Neural cell (in vitro differentiated cells): ENCODE measurements around the gene HELT.

Experiments
- RAD21 ChIP-seq: fragments of 450-650 bp; conservative IDR thresholded peaks from 2 replicates; pipeline ENCODE4 v1.6.1; 2014; ENCODE audit warnings: antibody characterized with exemption, mild to moderate bottlenecking, moderate library complexity
- TF ChIP-seq, protein P1 (sequence below): fragments of 450-650 bp; IDR thresholded peaks from 2 replicates; pipeline ENCODE4 v1.5.1; 2014; ENCODE audit warnings: antibody characterized with exemption, mild to moderate bottlenecking, moderate library complexity; ENCODE audit not compliant: poor library complexity, severe bottlenecking

DNA sequence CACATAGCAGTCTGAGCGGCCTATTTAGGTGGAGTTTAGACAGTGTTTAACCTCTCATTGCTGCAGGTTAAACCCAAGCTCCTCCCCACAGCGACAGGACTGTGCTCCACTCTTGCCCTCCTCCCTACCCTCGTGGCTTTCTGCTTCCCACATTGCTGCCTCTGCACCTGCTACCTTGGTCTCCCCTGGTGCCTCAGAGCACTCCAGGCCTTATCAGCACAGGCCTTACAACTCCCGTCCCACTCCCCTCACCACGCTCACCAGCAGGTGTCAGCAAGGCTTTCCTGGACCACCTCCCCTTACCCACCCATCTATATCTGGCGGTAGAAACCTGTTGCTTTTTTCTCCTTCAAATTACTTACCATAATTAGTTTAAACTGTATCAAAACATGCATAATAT lies 18.6 kb downstream of the HELT start:
- no peak for TF ChIP-seq RAD21
- TF ChIP-seq, protein P1, sequence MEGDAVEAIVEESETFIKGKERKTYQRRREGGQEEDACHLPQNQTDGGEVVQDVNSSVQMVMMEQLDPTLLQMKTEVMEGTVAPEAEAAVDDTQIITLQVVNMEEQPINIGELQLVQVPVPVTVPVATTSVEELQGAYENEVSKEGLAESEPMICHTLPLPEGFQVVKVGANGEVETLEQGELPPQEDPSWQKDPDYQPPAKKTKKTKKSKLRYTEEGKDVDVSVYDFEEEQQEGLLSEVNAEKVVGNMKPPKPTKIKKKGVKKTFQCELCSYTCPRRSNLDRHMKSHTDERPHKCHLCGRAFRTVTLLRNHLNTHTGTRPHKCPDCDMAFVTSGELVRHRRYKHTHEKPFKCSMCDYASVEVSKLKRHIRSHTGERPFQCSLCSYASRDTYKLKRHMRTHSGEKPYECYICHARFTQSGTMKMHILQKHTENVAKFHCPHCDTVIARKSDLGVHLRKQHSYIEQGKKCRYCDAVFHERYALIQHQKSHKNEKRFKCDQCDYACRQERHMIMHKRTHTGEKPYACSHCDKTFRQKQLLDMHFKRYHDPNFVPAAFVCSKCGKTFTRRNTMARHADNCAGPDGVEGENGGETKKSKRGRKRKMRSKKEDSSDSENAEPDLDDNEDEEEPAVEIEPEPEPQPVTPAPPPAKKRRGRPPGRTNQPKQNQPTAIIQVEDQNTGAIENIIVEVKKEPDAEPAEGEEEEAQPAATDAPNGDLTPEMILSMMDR: no peak
